ENCODE data around the gene NCR3LG1. TPM values are rescaled to one million over a fixed set of nuclear protein-coding genes. Genes with fewer than 3 reads are reported as not detected.

The NCR3LG1 gene
- total RNA-seq, 1 donor from 2014 or later, result 1.2 TPM

DNA sequence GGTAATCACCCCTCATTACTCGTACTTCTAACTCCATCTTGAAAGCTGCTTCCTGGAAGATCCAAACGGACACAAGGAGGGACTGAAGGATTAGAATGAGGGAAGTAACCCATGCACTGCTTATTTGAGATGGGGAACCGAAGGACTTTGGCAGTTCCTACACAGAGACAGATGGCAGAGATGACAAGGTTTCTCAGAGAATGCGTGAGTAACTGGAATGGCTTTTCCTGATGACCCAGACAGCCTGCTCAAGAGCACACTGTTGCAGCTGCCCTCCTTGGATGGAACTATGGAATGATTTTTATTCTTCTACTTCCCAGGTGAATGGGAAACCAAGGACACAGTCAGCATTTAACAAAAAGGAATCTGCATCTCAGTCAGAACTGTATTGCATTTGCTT is 29.6 kb downstream of the NCR3LG1 start:
- no peak for DNase-seq (ENCODE audit: low read depth)
- TF ChIP-seq, protein P1, sequence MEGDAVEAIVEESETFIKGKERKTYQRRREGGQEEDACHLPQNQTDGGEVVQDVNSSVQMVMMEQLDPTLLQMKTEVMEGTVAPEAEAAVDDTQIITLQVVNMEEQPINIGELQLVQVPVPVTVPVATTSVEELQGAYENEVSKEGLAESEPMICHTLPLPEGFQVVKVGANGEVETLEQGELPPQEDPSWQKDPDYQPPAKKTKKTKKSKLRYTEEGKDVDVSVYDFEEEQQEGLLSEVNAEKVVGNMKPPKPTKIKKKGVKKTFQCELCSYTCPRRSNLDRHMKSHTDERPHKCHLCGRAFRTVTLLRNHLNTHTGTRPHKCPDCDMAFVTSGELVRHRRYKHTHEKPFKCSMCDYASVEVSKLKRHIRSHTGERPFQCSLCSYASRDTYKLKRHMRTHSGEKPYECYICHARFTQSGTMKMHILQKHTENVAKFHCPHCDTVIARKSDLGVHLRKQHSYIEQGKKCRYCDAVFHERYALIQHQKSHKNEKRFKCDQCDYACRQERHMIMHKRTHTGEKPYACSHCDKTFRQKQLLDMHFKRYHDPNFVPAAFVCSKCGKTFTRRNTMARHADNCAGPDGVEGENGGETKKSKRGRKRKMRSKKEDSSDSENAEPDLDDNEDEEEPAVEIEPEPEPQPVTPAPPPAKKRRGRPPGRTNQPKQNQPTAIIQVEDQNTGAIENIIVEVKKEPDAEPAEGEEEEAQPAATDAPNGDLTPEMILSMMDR (conservative IDR thresholded peaks at IDR 0.05; ENCODE audit: low read depth, low read length), result no peak
- no peak overlapping the region for H3K4me3 ChIP-seq (ENCODE audit: low read depth, low read length)

DNA sequence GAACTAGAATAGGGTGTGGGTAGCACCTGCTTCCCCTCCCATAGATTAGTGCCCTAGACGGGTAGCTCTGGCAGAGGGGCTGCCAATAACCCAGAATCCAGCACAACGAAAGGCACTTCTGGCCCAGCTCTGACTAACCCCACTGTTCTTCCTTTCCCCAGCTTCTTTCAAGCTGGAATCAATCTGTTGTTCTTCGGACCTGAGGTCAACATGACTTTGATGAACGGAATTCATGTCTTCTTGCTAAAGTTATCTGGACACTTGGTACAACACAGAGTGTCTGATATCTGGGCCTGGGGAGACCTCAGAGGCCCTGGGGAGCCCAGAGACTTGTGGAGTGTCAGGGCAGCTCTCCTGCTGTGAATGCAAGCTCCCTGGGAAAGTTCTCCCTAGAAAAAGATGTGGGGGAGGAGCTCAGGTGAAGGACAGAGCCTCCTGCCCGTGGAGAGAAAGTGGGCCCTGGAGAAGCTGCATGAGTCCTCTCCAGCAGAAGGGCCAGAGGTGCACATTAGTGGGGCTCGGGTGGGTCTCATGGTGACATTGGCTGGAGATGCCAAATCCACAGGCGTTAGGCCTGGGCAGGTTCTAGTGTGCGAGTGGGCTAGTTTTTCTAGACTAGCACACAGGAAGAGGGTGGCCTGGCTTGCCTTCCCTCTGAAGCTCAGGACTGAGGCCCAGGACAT is 30.6 kb downstream of the NCR3LG1 start:
- no peak for DNase-seq (ENCODE audit: low read depth)
- TF ChIP-seq, protein P1 (conservative IDR thresholded peaks at IDR 0.05; ENCODE audit: low read depth, low read length), result no peak
- H3K4me3 ChIP-seq (ENCODE audit: low read depth, low read length), result no peak overlapping the region

DNA sequence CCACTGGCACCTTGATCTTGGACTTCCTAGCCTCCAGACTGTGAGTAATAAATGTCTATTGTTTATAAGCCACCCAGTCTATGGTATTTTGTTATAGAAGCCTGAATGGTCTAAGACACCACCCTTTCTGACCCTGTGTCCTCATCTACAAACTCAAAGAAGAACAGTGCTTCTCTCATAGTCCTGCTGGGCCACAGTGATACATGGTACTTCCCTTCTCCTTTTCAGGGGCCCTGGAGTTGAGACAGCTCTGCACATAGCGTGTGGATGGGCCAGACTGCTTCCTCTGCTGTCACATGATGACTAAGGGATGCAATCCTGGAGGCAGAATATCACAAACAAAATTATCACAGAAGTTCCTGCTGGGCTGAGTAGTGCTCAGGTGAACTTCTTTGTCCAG is 31.9 kb downstream of the NCR3LG1 start:
- no peak overlapping the region for H3K4me3 ChIP-seq (ENCODE audit: low read depth, low read length)
- TF ChIP-seq, protein P1 (conservative IDR thresholded peaks at IDR 0.05; ENCODE audit: low read depth, low read length), result no peak
- no peak for DNase-seq (ENCODE audit: low read depth)

DNA sequence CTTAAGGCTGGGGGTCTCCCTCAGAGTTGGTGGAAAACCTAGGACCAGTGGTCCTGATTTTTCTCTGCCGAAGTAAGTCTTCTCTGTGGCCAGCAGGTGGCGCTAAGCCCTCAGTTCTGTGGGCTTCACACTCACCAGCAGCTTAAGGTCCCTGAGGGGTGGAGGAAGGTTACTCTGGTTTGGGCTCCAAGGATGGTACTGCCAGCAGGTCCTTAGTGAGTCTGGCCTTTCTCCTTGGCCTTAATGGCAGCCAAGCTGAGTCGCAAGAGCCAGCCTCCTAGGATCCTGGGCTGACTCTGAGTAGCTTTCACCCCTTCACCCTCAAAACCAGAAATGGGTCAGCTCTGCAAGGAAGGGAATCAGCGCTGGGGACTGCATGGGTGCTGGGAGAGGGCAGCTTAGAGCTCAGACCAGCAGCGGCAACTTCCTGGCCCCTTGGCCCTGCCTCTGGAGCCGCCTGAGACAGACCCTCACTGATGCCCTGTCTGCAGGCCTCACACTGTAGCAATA is 32.5 kb downstream of the NCR3LG1 start:
- no peak overlapping the region for H3K4me3 ChIP-seq (ENCODE audit: low read depth, low read length)
- DNase-seq (ENCODE audit: low read depth), result no peak
- TF ChIP-seq, protein P1 (conservative IDR thresholded peaks at IDR 0.05; ENCODE audit: low read depth, low read length), result peak; percentile 91

DNA sequence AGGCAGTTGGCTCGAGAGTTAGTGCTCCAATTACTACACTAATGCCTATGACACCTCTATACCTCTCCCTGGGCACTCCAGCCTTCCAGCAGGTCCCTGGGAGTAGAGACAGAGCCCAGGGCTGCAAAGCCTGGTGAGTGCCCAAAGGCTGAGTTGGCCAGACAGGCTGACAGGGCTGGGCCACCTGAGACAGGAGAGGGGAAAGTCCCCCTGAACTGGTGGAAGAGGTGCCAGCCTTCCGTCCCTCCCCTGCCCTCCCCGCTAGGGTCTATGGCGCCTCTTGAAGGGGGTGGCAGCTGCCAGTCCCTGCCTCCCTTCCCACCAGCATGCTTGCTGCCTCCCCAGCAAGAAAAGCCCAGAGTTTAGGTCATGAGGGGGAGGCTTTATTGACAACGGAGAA is 33.9 kb downstream of the NCR3LG1 start:
- no peak for DNase-seq (ENCODE audit: low read depth)
- no peak overlapping the region for H3K4me3 ChIP-seq (ENCODE audit: low read depth, low read length)
- TF ChIP-seq, protein P1 (conservative IDR thresholded peaks at IDR 0.05; ENCODE audit: low read depth, low read length), result no peak

DNA sequence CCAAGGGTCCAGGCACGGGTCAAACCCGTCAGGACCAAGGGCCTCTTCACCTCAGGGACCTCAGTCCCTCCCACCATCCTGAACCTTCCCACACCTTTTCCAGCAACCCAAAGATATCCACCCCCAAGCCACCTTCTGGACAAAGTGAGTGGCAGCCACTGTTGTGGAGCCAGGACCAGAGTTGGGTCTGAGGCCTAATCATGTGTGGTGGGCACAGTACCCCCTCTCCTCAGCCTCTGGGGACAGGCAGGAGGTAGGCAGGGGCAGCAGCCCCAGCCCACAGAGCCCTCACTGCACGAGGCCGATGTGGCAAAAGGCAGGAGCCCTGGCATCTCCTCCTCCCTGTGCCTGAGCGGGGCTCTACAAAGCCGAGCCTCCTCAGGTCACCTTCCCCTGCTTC is 34.3 kb downstream of the NCR3LG1 start:
- H3K4me3 ChIP-seq (ENCODE audit: low read depth, low read length), result no peak overlapping the region
- TF ChIP-seq, protein P1 (conservative IDR thresholded peaks at IDR 0.05; ENCODE audit: low read depth, low read length), result no peak

More for the DNA sequence above, 34.3 kb downstream of the NCR3LG1 start:
- DNase-seq (ENCODE audit: low read depth), result no peak
